Esophagus (tissue), 2 donors: ENCODE measurements around the gene FOXL2. TPM values are rescaled to one million over a fixed set of nuclear protein-coding genes. Genes with fewer than 3 reads are reported as not detected.
A peak's percentile ranks its signal among the peaks of the same experiment; 100 is the strongest.

Source experiments
- H3K27ac ChIP-seq, 2 donors: one replicate each; pipeline ENCODE4 v1.5.1; 2013; ENCODE audit warnings: low read depth in 2 of 2, mild to moderate bottlenecking in 2 of 2, inconsistent platforms in 1 of 2, low read length in 1 of 2, moderate library complexity in 1 of 2
- H3K27me3 ChIP-seq, 2 donors: one replicate each; pipeline ENCODE4 v1.6.1; 2013; ENCODE audit warnings: low read length in 2 of 2, control low read depth in 1 of 2, mild to moderate bottlenecking in 1 of 2; ENCODE audit not compliant: insufficient read depth in 2 of 2, control insufficient read depth in 1 of 2
- H3K36me3 ChIP-seq, 2 donors: one replicate each; pipeline ENCODE4 v1.6.1; 2013; ENCODE audit warnings: low read length in 1 of 2; ENCODE audit not compliant: control insufficient read depth in 2 of 2, insufficient read depth in 2 of 2
- H3K4me1 ChIP-seq, 2 donors: one replicate each; pipeline ENCODE4 v1.6.1; 2013; ENCODE audit warnings: low read length in 1 of 2; ENCODE audit not compliant: control insufficient read depth in 2 of 2, insufficient read depth in 2 of 2
- H3K4me3 ChIP-seq, 2 donors: one replicate each; pipeline ENCODE4 v1.5.1; 2013; ENCODE audit warnings: low read length in 2 of 2, mild to moderate bottlenecking in 2 of 2, low read depth in 1 of 2, moderate library complexity in 1 of 2
- H3K9me3 ChIP-seq, 2 donors: one replicate each; pipeline ENCODE4 v1.6.1; 2013; ENCODE audit warnings: mild to moderate bottlenecking in 2 of 2, low read depth in 1 of 2, low read length in 1 of 2, moderate library complexity in 1 of 2; ENCODE audit not compliant: control insufficient read depth in 2 of 2, insufficient read depth in 1 of 2
- WGBS, 2 donors: extraction: QIAGEN DNeasy Blood & Tissue Kit; methylation state at CpG; one replicate each; pipeline ENCODE4 v1.1.7; 2013; 5-methylcytosine and 5-hydroxymethylcytosine counted together
- polyA plus RNA-seq, 2 donors: library from polyadenylated mRNA; stranded (reverse); fragments of 200-250 nt; gene quantifications; one replicate each; pipeline ENCODE4 v1.2.3, GENCODE V29; 2013
- donor health status: healthy with polysubstance abuse.
- donor health status: Bipolar disorder and iron deficiency.

Gene FOXL2
- polyA plus RNA-seq, 2 donors, result 0.04 TPM; not detected in 1

DNA sequence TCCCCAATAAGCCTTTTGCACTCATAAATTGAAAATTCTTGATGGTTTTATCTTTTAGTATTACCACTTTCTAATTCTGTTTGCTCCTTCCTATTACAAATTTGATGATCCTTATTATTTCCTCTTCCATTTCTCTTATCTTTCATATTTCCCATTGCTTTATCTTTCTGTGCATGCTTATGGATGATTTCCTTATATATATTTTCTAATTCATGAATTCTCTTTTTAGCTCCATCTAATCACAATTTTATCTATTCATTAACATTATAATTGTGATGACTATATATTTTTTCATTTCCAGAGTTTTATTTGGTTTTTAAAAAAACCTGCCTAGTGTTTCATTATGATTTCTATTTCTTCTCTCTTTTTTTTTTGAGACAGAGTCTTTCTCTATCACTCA, 18.0 kb upstream of the FOXL2 start:
- Histone ChIP-seq H3K9me3 (no peaks in the 10 kb centered on the region), H3K27me3 (peaks cover 0 to 5% of the 10 kb centered on the region in 2 donors), H3K4me3 (no peak overlapping the region), H3K4me1 (no peaks in the 10 kb centered on the region), H3K27ac (no peak overlapping the region), H3K36me3 (no peaks in the 10 kb centered on the region)

- peaks cover 0 to 5% of the 10 kb centered on the region in 2 donors for H3K27me3 ChIP-seq
- 82 to 86% methylated on average over 2 of the region's 2 CpGs for WGBS, 2 donors
- no peaks in the 10 kb centered on the region for H3K4me1 ChIP-seq
- H3K36me3 ChIP-seq, result no peaks in the 10 kb centered on the region
- no peak overlapping the region for H3K4me3 ChIP-seq
- no peaks in the 10 kb centered on the region for H3K9me3 ChIP-seq
- H3K27ac ChIP-seq, result no peak overlapping the region
Measured at GRCh38 chr3:138964264-138964663, 17.3 kb upstream of the FOXL2 start.

GRCh38 chr3:138962854-138963560, 16.1 kb upstream of the FOXL2 start:
- H3K4me1 ChIP-seq, result no peaks in the 10 kb centered on the region
- no peaks in the 10 kb centered on the region for H3K9me3 ChIP-seq
- 67 to 69% methylated on average over 8 of the region's 8 CpGs for WGBS, 2 donors
- no peak overlapping the region for H3K4me3 ChIP-seq
- H3K27me3 ChIP-seq, result peaks cover 0 to 5% of the 10 kb centered on the region in 2 donors
- no peaks in the 10 kb centered on the region for H3K36me3 ChIP-seq
- H3K27ac ChIP-seq, result no peak overlapping the region

- no peaks in the 10 kb centered on the region for H3K4me1 ChIP-seq
- no peak overlapping the region for H3K27ac ChIP-seq
- H3K36me3 ChIP-seq, result no peaks in the 10 kb centered on the region
- WGBS, 2 donors, result 7 to 10% methylated on average over 30 to 36 of the region's 36 CpGs
- no peak overlapping the region for H3K4me3 ChIP-seq
- H3K27me3 ChIP-seq, result peaks cover 2 to 5% of the 10 kb centered on the region in 2 donors
- no peaks in the 10 kb centered on the region for H3K9me3 ChIP-seq
Measured at GRCh38 chr3:138960417-138960852, 13.5 kb upstream of the FOXL2 start.

GRCh38 chr3:138950701-138951100, 3.8 kb upstream of the FOXL2 start:
- no peaks in the 10 kb centered on the region for H3K36me3 ChIP-seq
- WGBS, 2 donors, result 89 to 92% methylated on average over 8 of the region's 8 CpGs
- peaks cover 6 to 26% of the 10 kb centered on the region in 2 donors for H3K27me3 ChIP-seq

GRCh38 chr3:138950006-138950644, 3.2 kb upstream of the FOXL2 start:
- H3K36me3 ChIP-seq, result no peaks in the 10 kb centered on the region
- WGBS, 2 donors, result 4% methylated on average over 53 of the region's 53 CpGs
- H3K4me3 ChIP-seq, result peak overlapping the region; percentile 25 to 32
- peaks cover 10 to 19% of the 10 kb centered on the region in 2 donors for H3K4me1 ChIP-seq
- peaks cover under 1 to 31% of the 10 kb centered on the region in 2 donors for H3K27me3 ChIP-seq
- no peaks in the 10 kb centered on the region for H3K9me3 ChIP-seq
- H3K27ac ChIP-seq, result no peak overlapping the region

More at GRCh38 chr3:138950701-138951100, 3.8 kb upstream of the FOXL2 start:
- H3K4me3 ChIP-seq, result no peak overlapping the region
- peaks cover 5 to 14% of the 10 kb centered on the region in 2 donors for H3K4me1 ChIP-seq
- H3K9me3 ChIP-seq, result no peaks in the 10 kb centered on the region
- H3K27ac ChIP-seq, result no peak overlapping the region

GRCh38 chr3:138949445-138950005, 2.6 kb upstream of the FOXL2 start:
- H3K4me3 ChIP-seq, result peak overlapping the region; percentile 25 to 32
- H3K9me3 ChIP-seq, result no peaks in the 10 kb centered on the region
- H3K27me3 ChIP-seq, result peaks cover 0 to 37% of the 10 kb centered on the region in 2 donors
- peaks cover 14 to 24% of the 10 kb centered on the region in 2 donors for H3K4me1 ChIP-seq
- H3K36me3 ChIP-seq, result no peaks in the 10 kb centered on the region
- WGBS, 2 donors, result 12 to 16% methylated on average over 23 to 27 of the region's 27 CpGs
- no peak overlapping the region for H3K27ac ChIP-seq

GRCh38 chr3:138949002-138949418, 2.1 kb upstream of the FOXL2 start:
- 72 to 73% methylated on average over 5 of the region's 5 CpGs for WGBS, 2 donors
- Histone ChIP-seq H3K4me1 (peaks cover 14 to 24% of the 10 kb centered on the region in 2 donors), H3K4me3 (no peak overlapping the region), H3K27ac (no peak overlapping the region), H3K36me3 (no peaks in the 10 kb centered on the region), H3K9me3 (no peaks in the 10 kb centered on the region), H3K27me3 (peaks cover 0 to 41% of the 10 kb centered on the region in 2 donors)

DNA sequence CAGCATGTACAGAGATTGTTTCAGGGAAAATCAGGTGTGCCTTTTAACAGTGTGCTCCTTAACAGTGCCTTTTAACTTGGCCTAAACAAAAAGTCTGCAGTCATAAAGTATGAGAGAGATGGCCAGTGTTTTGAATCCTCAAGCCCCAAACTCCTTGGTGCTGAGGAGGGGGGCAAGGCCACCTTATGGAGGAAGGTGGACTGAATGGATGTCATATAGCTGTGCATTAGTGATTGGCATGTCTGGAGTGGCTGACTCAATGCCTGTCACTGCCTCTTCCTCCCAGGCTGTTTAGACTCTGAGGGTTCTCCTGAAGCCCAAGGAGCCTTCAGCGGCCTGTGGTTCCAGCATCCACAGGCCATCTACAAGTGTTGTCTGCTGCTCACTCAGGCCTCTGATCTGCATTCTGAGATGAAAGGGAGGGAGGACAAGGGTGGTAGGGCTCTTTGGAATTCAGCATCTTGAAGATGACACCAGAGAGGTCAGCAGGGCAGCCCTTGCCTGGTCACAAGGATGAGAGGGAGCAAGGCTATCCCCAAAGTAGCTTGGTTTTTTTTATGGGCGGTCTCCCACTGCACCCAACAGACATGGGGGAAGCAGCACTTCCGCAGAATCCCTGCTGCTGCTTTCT, 1.5 kb upstream of the FOXL2 start:
- no peak overlapping the region for H3K27ac ChIP-seq
- no peaks in the 10 kb centered on the region for H3K9me3 ChIP-seq
- peaks cover 14 to 24% of the 10 kb centered on the region in 2 donors for H3K4me1 ChIP-seq
- H3K27me3 ChIP-seq, result peaks cover 0 to 41% of the 10 kb centered on the region in 2 donors
- H3K36me3 ChIP-seq, result no peaks in the 10 kb centered on the region
- WGBS, 2 donors, result 82% methylated on average over 3 of the region's 3 CpGs
- H3K4me3 ChIP-seq, result no peak overlapping the region
